Liver (tissue), 9 donors: ENCODE data around the gene TMEM117. TPM values are rescaled to one million over a fixed set of nuclear protein-coding genes. Genes with fewer than 3 reads are reported as not detected.

Experiments used
- DNase-seq: peaks from one replicate; pipeline ENCODE4 v3.0.0-alpha.2; 2017; ENCODE audit warnings: low spot score
- H3K27ac ChIP-seq, 2 donors: one replicate each; pipeline ENCODE4 v1.7.0; 2013; ENCODE audit warnings: inconsistent platforms in 2 of 2, low read length in 2 of 2, control low read depth in 1 of 2, low read depth in 1 of 2, mild to moderate bottlenecking in 1 of 2
- H3K27me3 ChIP-seq, 4 donors: one replicate each; pipeline versions ENCODE4 v1.6.1 to v1.7.0; 2013; ENCODE audit warnings: low read length in 3 of 4, inconsistent platforms in 1 of 4, mild to moderate bottlenecking in 1 of 4, moderate library complexity in 1 of 4; ENCODE audit not compliant: control insufficient read depth in 4 of 4, insufficient read depth in 4 of 4
- H3K36me3 ChIP-seq, 4 donors: one replicate each; pipeline versions ENCODE4 v1.6.1 to v1.7.0; 2013; ENCODE audit warnings: low read length in 3 of 4, mild to moderate bottlenecking in 3 of 4, low read depth in 1 of 4, moderate library complexity in 1 of 4; ENCODE audit not compliant: control insufficient read depth in 4 of 4, insufficient read depth in 3 of 4
- H3K4me1 ChIP-seq, 4 donors: one replicate each; pipeline versions ENCODE4 v1.6.1 to v1.7.0; 2013; ENCODE audit warnings: low read length in 3 of 4, mild to moderate bottlenecking in 3 of 4, moderate library complexity in 1 of 4; ENCODE audit not compliant: control insufficient read depth in 4 of 4, insufficient read depth in 4 of 4
- H3K4me3 ChIP-seq, 3 donors: one replicate each; pipeline versions ENCODE4 v1.6.1 to v1.7.0; 2013; ENCODE audit warnings: low read length in 3 of 3, control low read depth in 1 of 3, low read depth in 1 of 3, mild to moderate bottlenecking in 1 of 3
- H3K9ac ChIP-seq, 2 donors: one replicate each; pipeline ENCODE4 v1.7.0; 2013; ENCODE audit warnings: low read length in 2 of 2, mild to moderate bottlenecking in 2 of 2, moderate library complexity in 2 of 2, control low read depth in 1 of 2, low read depth in 1 of 2
- H3K9me3 ChIP-seq, 4 donors: one replicate each; pipeline versions ENCODE4 v1.6.1 to v1.7.0; 2013; ENCODE audit warnings: low read length in 3 of 4; ENCODE audit not compliant: control insufficient read depth in 4 of 4
- ATF3 ChIP-seq: IDR thresholded peaks from 2 replicates; pipeline ENCODE4 v1.6.1; 2016; ENCODE audit warnings: antibody characterized with exemption
- EGR1 ChIP-seq, 2 donors: IDR thresholded peaks; 2 replicates each; pipeline ENCODE4 v1.6.1; 2016 to 2018; ENCODE audit warnings: antibody characterized with exemption in 2 of 2, low read depth in 2 of 2
- FOXA2 ChIP-seq: IDR thresholded peaks from 2 replicates; pipeline ENCODE4 v1.6.1; 2016; ENCODE audit warnings: antibody characterized with exemption
- JUND ChIP-seq, 2 donors: IDR thresholded peaks; 2 replicates each; pipeline ENCODE4 v1.6.1; 2016; ENCODE audit warnings: antibody characterized with exemption in 2 of 2
- NR2F2 ChIP-seq: IDR thresholded peaks from 2 replicates; pipeline ENCODE4 v1.6.1; 2016; ENCODE audit warnings: antibody characterized with exemption
- RAD21 ChIP-seq, 2 donors: IDR thresholded peaks; 2 replicates each; pipeline ENCODE4 v1.6.1; 2016; ENCODE audit warnings: antibody characterized with exemption in 2 of 2, mild to moderate bottlenecking in 2 of 2
- RXRA ChIP-seq, 2 donors: IDR thresholded peaks; 2 replicates each; pipeline ENCODE4 v1.6.1; 2017 to 2018; ENCODE audit warnings: antibody characterized with exemption in 2 of 2, mild to moderate bottlenecking in 1 of 2
- TAF1 ChIP-seq: conservative IDR thresholded peaks from 2 replicates; pipeline ENCODE4 v1.6.1; 2016; ENCODE audit warnings: antibody characterized with exemption, mild to moderate bottlenecking
- YY1 ChIP-seq: IDR thresholded peaks from 2 replicates; pipeline ENCODE4 v1.6.1; 2016; ENCODE audit warnings: antibody characterized with exemption, mild to moderate bottlenecking
- WGBS: extraction: QIAGEN DNeasy Blood & Tissue Kit; methylation state at CpG from one replicate; pipeline ENCODE4 v1.1.7; 2013; 5-methylcytosine and 5-hydroxymethylcytosine counted together
- polyA plus RNA-seq, 2 donors: library from polyadenylated mRNA; stranded (reverse) in 1 of 2; unstranded in 1 of 2; fragments of 200-250 nt in 1 of 2; fragments of >200 nt in 1 of 2; fragmentation: Nextera tagmentation in 1 of 2; extraction: Ambion mirVana in 1 of 2; gene quantifications; one replicate each; pipeline versions ENCODE4 v1.2.1 to v1.2.3, GENCODE V29; 2013 to 2015
- total RNA-seq, 2 donors: library from RNA; depleted of rRNA; stranded (reverse); fragments of >200 nt; gene quantifications; one replicate each; pipeline ENCODE4 v1.2.3, GENCODE V29; 2014
- TF ChIP-seq, protein P1 (sequence below): fragments of 150-350 bp; IDR thresholded peaks from 2 replicates; pipeline ENCODE4 v1.5.1; 2017; ENCODE audit warnings: improper control_type of control experiment, low read depth, low read length; ENCODE audit not compliant: missing input control
- TF ChIP-seq, protein P2 (sequence below): IDR thresholded peaks from 2 replicates; pipeline ENCODE4 v1.6.1; 2016; ENCODE audit warnings: antibody characterized with exemption, mild to moderate bottlenecking
- TF ChIP-seq, protein P3 (sequence below): IDR thresholded peaks from 2 replicates; pipeline ENCODE4 v1.6.1; 2016; ENCODE audit warnings: antibody characterized with exemption
- donor health status: healthy.
- donor health status: healthy.
- donor health status: healthy.
- donor health status: healthy.
- donor health status: healthy.

Gene TMEM117
- total and polyA plus RNA-seq, 4 donors, result 2.0 to 5.9 (median 3.9) TPM

DNA sequence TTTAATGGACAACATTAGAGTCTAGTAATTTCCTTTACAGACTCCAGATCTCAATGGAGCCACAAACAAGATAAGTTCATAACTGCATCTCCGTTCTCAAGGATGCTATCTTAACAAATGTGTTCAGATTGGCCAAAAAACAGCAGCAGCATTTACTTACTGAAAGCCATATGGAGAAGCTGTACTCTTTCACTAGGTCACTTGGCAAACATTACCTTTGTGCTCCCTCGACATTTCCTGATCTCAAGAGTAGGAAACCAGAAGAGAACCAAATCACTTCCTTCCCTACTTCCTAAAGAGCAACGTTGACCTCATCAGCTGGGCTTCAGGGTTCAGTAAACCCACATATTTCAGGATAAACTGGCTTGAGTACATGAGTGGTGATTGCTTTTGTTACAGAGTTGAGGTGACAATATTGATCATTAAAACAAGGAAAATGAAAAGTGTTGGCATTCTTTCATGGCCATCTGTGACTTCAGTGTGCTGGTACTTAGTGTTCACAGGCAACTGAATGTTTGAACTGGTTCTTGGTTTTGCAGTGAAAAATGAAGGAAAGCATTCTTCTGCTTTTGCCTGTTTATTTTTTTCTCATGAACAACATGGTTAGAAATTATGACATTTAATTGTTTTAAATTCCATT, 449.6 kb downstream of the TMEM117 start:
- no peak overlapping the region for H3K27ac ChIP-seq
- no peak for DNase-seq
- TF ChIP-seq, protein P1, sequence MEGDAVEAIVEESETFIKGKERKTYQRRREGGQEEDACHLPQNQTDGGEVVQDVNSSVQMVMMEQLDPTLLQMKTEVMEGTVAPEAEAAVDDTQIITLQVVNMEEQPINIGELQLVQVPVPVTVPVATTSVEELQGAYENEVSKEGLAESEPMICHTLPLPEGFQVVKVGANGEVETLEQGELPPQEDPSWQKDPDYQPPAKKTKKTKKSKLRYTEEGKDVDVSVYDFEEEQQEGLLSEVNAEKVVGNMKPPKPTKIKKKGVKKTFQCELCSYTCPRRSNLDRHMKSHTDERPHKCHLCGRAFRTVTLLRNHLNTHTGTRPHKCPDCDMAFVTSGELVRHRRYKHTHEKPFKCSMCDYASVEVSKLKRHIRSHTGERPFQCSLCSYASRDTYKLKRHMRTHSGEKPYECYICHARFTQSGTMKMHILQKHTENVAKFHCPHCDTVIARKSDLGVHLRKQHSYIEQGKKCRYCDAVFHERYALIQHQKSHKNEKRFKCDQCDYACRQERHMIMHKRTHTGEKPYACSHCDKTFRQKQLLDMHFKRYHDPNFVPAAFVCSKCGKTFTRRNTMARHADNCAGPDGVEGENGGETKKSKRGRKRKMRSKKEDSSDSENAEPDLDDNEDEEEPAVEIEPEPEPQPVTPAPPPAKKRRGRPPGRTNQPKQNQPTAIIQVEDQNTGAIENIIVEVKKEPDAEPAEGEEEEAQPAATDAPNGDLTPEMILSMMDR, result no peak
- TF ChIP-seq JUND (IDR thresholded peaks at IDR 0.05), result no peak
- TF ChIP-seq, protein P2, sequence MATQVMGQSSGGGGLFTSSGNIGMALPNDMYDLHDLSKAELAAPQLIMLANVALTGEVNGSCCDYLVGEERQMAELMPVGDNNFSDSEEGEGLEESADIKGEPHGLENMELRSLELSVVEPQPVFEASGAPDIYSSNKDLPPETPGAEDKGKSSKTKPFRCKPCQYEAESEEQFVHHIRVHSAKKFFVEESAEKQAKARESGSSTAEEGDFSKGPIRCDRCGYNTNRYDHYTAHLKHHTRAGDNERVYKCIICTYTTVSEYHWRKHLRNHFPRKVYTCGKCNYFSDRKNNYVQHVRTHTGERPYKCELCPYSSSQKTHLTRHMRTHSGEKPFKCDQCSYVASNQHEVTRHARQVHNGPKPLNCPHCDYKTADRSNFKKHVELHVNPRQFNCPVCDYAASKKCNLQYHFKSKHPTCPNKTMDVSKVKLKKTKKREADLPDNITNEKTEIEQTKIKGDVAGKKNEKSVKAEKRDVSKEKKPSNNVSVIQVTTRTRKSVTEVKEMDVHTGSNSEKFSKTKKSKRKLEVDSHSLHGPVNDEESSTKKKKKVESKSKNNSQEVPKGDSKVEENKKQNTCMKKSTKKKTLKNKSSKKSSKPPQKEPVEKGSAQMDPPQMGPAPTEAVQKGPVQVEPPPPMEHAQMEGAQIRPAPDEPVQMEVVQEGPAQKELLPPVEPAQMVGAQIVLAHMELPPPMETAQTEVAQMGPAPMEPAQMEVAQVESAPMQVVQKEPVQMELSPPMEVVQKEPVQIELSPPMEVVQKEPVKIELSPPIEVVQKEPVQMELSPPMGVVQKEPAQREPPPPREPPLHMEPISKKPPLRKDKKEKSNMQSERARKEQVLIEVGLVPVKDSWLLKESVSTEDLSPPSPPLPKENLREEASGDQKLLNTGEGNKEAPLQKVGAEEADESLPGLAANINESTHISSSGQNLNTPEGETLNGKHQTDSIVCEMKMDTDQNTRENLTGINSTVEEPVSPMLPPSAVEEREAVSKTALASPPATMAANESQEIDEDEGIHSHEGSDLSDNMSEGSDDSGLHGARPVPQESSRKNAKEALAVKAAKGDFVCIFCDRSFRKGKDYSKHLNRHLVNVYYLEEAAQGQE, result no peak
- WGBS, result 47% methylated on average over 3 of the region's 3 CpGs
- no peaks in the 10 kb centered on the region for H3K36me3 ChIP-seq
- H3K4me3 ChIP-seq, result no peak overlapping the region
- H3K9ac ChIP-seq, result no peak overlapping the region
- H3K4me1 ChIP-seq, result no peaks in the 10 kb centered on the region
- no peaks in the 10 kb centered on the region for H3K9me3 ChIP-seq
- no peaks in the 10 kb centered on the region for H3K27me3 ChIP-seq

GRCh38 chr12:44286336-44286735, 450.5 kb downstream of the TMEM117 start:
- Histone ChIP-seq H3K27me3 (no peaks in the 10 kb centered on the region), H3K9ac (no peak overlapping the region), H3K27ac (no peak overlapping the region), H3K9me3 (peaks cover 0 to 3% (median 0%) of the 10 kb centered on the region in 4 donors), H3K4me3 (no peak overlapping the region), H3K36me3 (no peaks in the 10 kb centered on the region), H3K4me1 (no peaks in the 10 kb centered on the region)
- DNase-seq, result no peak
- TF ChIP-seq YY1, result no peak
- TF ChIP-seq, protein P2, result no peak
- no peak for TF ChIP-seq FOXA2
- TF ChIP-seq RXRA (IDR thresholded peaks at IDR 0.05), result no peak
- no peak for TF ChIP-seq ATF3
- TF ChIP-seq TAF1, result no peak
- TF ChIP-seq, protein P1, result no peak
- no peak for TF ChIP-seq RAD21 (IDR thresholded peaks at IDR 0.05)
- no peak for TF ChIP-seq EGR1 (IDR thresholded peaks at IDR 0.05; ENCODE audit: low read depth in 2 of 2)
- no peak for TF ChIP-seq NR2F2
- no peak for TF ChIP-seq JUND (IDR thresholded peaks at IDR 0.05)
- TF ChIP-seq, protein P3, sequence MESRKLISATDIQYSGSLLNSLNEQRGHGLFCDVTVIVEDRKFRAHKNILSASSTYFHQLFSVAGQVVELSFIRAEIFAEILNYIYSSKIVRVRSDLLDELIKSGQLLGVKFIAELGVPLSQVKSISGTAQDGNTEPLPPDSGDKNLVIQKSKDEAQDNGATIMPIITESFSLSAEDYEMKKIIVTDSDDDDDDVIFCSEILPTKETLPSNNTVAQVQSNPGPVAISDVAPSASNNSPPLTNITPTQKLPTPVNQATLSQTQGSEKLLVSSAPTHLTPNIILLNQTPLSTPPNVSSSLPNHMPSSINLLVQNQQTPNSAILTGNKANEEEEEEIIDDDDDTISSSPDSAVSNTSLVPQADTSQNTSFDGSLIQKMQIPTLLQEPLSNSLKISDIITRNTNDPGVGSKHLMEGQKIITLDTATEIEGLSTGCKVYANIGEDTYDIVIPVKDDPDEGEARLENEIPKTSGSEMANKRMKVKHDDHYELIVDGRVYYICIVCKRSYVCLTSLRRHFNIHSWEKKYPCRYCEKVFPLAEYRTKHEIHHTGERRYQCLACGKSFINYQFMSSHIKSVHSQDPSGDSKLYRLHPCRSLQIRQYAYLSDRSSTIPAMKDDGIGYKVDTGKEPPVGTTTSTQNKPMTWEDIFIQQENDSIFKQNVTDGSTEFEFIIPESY, result no peak
- 68% methylated on average over 2 of the region's 2 CpGs for WGBS
